Prostate gland (tissue), 2 donors: ENCODE data around the gene ATP6V0E2.

Experiments used
- POLR2A ChIP-seq: fragments of 450-650 bp; IDR thresholded peaks from one replicate; pipeline ENCODE4 v1.6.1; 2016; ENCODE audit warnings: antibody characterized with exemption, mild to moderate bottlenecking
- TF ChIP-seq, protein P1 (sequence below), 4 experiments: fragments of 200-600 bp in 2 of 4; fragments of 450-650 bp in 2 of 4; sonication (generic) in 2 of 4; IDR thresholded peaks; 1 replicate in 3 of 4; 2 replicates in 1 of 4; pipeline ENCODE4 v1.5.1; 2016 to 2019; ENCODE audit warnings: antibody characterized with exemption in 4 of 4, mild to moderate bottlenecking in 2 of 4, moderate library complexity in 2 of 4

DNA sequence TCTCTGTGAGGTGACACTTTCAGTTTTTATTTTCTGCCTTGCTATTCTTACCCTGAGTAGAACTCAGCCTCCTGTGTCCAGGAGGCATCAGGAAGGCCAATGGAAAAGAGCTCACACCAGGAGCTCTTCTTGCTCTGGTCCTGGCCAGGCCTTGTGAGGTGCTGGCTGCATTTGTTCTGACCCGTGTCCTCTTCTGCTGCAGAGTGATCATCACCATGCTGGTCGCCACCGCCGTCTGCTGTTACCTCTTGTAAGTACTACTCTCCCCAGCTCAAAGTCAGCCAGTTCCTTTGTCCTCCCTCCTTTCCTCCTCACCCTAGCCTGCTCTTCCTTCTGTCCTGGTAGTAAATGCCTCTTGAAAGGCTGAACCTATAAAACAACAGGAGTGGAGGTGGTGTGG is 1.6 kb downstream of the ATP6V0E2 start:
- no peak for TF ChIP-seq POLR2A
- TF ChIP-seq, protein P1, sequence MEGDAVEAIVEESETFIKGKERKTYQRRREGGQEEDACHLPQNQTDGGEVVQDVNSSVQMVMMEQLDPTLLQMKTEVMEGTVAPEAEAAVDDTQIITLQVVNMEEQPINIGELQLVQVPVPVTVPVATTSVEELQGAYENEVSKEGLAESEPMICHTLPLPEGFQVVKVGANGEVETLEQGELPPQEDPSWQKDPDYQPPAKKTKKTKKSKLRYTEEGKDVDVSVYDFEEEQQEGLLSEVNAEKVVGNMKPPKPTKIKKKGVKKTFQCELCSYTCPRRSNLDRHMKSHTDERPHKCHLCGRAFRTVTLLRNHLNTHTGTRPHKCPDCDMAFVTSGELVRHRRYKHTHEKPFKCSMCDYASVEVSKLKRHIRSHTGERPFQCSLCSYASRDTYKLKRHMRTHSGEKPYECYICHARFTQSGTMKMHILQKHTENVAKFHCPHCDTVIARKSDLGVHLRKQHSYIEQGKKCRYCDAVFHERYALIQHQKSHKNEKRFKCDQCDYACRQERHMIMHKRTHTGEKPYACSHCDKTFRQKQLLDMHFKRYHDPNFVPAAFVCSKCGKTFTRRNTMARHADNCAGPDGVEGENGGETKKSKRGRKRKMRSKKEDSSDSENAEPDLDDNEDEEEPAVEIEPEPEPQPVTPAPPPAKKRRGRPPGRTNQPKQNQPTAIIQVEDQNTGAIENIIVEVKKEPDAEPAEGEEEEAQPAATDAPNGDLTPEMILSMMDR (IDR thresholded peaks at IDR 0.05) = no peak
